Spleen (tissue), 7 donors: ENCODE results near the gene GRAMD1B.
A peak's percentile ranks its signal among the peaks of the same experiment; 100 is the strongest.

Experiments used
- POLR2A ChIP-seq, 3 donors: fragments of 450-650 bp; IDR thresholded peaks; one replicate each; pipeline ENCODE4 v1.5.1; 2017; ENCODE audit warnings: antibody characterized with exemption in 3 of 3, mild to moderate bottlenecking in 1 of 3
- TF ChIP-seq, protein P1 (sequence below), 11 experiments: fragments of 200-600 bp in 7 of 11; fragments of 450-650 bp in 4 of 11; sonication (generic) in 4 of 11; IDR thresholded peaks in 8 of 11; conservative IDR thresholded peaks in 3 of 11; 1 replicate in 7 of 11; 2 replicates in 4 of 11; pipeline versions ENCODE4 v1.4.0 to v1.8.0; 2016 to 2021; ENCODE audit warnings: antibody characterized with exemption in 11 of 11, inconsistent platforms in 4 of 11, mild to moderate bottlenecking in 1 of 11
- donor health status: DM: no; HTN: no; CAD: no; lungs with moderate emphysema.
- donor health status: DM: no; HTN: no; CAD: no.
- donor health status: DM: no; HTN: no; CAD: no.

DNA sequence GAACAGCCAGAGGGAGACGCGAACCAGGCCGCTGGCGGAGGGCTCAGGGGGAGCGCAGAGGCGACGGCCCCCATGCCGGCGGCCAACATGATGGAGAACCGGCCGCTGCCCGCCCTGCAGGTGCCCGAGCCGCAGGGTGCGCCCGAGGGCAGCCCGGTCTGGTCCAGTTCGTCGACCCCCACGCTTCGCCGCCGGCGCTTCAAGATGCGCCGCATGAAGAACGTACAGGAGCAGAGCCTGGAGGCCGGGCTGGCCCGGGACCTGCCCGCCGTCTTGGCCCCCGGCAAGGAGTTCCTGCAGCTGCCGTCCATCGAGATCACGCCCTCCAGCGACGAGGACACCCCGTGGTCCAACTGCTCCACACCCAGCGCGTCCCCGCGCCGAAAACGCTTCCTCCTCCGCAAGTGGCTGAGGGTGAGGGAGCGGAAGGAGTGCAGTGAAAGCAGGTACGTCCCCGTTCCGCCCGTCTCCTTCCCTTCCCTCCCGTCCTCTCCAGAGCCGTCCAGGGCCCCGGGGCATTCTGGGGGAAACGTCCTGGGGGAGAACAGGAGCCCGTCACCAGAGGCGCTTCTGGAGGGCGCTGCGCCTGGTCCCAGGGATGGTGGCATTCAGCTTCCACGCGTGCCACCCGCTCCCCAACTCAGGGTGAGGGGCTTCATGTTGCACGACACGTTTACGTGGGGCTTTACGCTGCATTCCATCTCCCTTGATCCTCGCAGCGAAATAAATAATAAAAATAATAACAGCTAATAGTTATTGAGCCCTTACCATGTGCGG is 840 bp downstream of the GRAMD1B start:
- TF ChIP-seq, protein P1, sequence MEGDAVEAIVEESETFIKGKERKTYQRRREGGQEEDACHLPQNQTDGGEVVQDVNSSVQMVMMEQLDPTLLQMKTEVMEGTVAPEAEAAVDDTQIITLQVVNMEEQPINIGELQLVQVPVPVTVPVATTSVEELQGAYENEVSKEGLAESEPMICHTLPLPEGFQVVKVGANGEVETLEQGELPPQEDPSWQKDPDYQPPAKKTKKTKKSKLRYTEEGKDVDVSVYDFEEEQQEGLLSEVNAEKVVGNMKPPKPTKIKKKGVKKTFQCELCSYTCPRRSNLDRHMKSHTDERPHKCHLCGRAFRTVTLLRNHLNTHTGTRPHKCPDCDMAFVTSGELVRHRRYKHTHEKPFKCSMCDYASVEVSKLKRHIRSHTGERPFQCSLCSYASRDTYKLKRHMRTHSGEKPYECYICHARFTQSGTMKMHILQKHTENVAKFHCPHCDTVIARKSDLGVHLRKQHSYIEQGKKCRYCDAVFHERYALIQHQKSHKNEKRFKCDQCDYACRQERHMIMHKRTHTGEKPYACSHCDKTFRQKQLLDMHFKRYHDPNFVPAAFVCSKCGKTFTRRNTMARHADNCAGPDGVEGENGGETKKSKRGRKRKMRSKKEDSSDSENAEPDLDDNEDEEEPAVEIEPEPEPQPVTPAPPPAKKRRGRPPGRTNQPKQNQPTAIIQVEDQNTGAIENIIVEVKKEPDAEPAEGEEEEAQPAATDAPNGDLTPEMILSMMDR (IDR thresholded peaks at IDR 0.05 in 8 of 11, conservative IDR thresholded peaks at IDR 0.05 in 3 of 11), result no peak
- peak in 1 of 3 donors; percentile 5 for TF ChIP-seq POLR2A (IDR thresholded peaks at IDR 0.05)
